ENCODE data around the gene C4BPA.

C4BPA gene

GRCh38 chr1:207077012-207077411, 27.0 kb upstream of the C4BPA start:
- DNase-seq (ENCODE audit: low read depth, low spot score) = no peak

- DNase-seq (ENCODE audit: low read depth, low spot score) = peak; percentile 51
Measured at GRCh38 chr1:207077470-207078377, 26.3 kb upstream of the C4BPA start.

DNA sequence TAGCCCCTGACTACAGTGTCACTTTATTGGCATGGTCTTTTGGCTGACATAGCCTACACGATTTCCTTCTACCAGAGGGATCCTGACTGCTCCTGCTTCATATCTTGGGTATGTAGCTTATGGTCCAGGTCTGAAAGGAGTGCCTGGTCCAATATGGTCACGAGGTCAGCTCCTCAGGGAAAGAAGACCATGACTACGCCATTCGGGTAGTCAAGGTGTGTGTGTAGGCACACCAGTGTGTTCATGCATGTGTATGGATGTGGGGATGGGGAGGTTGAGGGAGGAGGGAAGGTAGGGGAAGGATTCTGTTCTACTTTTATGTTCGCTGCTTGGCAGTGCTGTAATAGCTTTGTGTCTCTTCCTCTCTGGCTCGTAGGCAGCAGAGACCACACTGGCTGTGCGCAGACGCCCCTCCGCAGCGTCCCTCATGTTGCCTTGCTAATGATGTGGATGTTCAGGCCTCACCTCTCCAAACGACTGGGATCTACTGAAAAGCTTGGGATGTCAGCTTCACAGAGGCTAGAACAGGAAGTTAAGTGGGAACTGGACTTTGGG, 25.4 kb upstream of the C4BPA start:
- DNase-seq (ENCODE audit: low read depth, low spot score) = no peak

- no peak for DNase-seq (ENCODE audit: low read depth, low spot score)
Measured at GRCh38 chr1:207079706-207080241, 24.3 kb upstream of the C4BPA start.

- DNase-seq (ENCODE audit: low read depth, low spot score) = no peak
Measured at GRCh38 chr1:207081088-207081487, 22.9 kb upstream of the C4BPA start.

- no peak for DNase-seq (ENCODE audit: low read depth, low spot score)
Measured at GRCh38 chr1:207081806-207082205, 22.2 kb upstream of the C4BPA start.

DNA sequence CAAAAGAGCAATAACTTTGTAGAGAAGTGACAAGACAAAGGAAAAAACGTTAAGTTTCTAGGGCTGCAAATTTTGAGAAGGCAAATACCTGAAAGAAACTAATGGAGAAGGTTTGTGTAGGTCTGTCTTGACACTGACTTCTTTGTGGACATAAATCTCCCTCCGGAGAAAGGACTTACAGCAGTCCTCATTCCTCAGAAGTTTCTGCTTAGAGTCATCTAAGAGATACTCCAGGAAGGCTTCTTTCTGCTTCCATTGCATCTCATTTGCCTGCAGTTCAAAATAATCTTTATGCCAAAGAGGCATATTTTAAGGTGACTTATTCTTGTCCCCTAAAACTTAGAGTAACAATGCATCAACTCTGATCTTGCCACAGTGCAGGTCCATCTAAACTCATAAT, 19.8 kb upstream of the C4BPA start:
- DNase-seq (ENCODE audit: low read depth, low spot score) = no peak

- no peak for DNase-seq (ENCODE audit: low read depth, low spot score)
Measured at GRCh38 chr1:207084701-207085180, 19.3 kb upstream of the C4BPA start.

- no peak for DNase-seq (ENCODE audit: low read depth, low spot score)
Measured at GRCh38 chr1:207085887-207086286, 18.1 kb upstream of the C4BPA start.

DNA sequence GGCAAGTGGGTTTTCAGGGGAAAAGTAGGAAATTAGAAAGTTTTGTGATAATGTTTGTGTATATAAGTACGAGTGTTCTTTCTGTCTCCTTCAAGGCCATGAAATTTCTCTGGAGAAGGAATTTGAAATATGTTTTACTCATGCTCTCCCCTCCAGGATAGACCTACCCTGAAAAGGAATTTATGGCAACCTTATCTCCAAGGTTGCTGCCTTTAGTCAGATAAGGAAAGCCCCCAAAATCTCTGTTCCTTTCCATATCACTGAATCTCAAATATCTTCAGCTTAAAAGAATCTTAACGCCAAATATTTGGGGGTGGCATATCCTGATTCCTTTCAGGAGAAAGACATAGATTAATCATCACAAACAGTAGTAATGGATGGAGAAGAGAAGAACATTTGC, 15.9 kb upstream of the C4BPA start:
- no peak for DNase-seq (ENCODE audit: low read depth, low spot score)

DNA sequence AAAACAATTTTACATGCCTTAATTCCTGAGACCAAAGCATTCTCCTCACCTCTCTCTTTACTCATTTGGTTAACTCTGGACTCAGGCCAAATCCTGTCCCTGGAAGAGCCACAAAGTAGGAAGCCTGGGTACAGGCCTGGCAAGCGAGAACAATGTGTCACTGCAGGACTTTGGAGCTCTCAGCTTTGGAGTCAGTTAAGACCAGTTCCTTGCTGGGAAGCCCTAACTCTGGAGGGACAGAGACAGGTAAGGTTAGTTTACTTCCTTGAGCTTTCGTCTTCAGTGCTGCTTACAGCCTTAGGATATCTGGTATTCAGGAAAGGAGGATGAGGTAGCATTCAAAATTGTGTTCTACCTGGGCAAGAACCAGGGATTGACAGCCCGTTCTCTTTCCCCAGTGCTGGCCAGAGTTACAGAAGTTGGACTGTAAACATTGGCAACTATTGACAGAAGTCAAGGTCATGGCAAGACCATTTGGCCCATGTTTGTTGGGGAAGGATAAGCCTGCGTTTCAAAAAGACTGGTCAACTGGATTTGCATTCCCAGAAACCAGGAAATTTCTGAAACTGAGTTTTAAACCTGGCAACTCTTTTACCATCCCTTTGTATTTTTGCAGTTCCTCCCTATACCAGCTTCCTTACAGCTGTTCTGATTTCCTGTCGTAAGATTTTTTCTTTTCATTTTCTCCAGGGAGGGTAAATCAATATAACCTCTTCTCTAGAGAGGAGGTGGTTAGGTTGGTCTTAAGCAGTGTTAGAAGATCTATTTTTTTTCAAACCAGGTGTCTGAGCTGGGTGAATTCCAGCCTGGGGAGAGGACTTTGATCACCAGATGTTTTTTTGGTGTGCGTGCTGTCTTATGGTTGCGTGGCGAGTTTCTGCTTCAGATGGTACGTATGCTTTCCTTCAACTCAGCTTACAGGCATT, 15.1 kb upstream of the C4BPA start, which contains the start of gene C4BPB:
C4BPB (plus strand) TSS at position 160 of the 926 bp plus-strand sequence; CDS start at position 832, 672 bp downstream.
- DNase-seq (ENCODE audit: low read depth, low spot score) = no peak

DNA sequence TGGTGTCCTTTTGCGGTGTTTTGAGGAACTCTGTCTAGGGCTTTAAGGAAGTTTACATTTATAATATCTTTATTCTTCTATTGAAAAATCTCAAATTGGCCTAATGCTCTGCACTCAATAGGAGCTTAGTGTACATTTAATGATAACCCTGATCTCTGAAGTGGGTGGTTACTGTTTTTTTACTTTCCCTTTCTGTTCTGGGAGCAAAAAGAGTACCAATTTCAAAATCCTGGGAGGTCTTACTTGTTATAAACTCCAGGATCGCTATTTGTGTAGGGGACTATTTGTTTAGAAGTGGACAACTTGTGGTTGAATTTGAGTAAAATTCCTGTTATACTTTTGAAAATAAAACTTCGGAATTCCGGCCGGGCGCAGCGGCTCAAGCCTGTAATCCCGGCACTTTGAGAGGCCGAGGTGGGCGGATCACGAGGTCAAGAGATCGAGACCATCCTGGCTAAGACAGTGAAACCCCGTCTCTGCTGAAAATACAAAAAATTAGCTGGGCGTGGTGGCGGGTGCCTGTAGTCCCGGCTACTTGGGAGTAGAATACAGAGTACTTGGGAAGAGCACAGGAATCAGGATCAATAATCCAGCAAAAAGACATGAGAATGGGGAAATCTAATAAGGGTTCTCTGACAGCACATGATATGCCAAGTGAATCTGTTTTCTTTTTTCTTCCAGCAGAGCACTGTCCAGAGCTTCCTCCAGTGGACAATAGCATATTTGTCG, 14.2 kb upstream of the C4BPA start:
- no peak for DNase-seq (ENCODE audit: low read depth, low spot score)

- no peak for DNase-seq (ENCODE audit: low read depth, low spot score)
Measured at GRCh38 chr1:207091200-207091908, 12.7 kb upstream of the C4BPA start.

DNA sequence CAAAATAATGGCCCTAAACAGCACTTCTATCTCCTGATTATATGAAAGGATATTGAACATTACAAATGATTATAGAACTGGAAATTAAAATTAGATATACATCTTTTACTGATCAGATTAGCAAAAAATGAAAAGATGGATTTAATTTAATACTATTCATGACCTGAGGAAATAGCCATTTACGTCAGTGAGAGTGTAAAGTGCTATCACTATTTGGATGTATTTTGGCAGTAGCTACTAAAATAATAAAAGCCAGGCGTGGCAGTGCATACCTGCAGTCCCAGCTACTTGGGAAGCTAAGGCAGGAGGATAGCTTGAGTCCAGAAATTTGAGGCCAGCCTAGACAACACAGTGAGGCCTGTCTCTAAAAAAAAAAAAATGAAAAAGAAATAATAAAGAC, 10.1 kb upstream of the C4BPA start:
- DNase-seq (ENCODE audit: low read depth, low spot score) = no peak

GRCh38 chr1:207097871-207098324, 6.1 kb upstream of the C4BPA start:
- DNase-seq (ENCODE audit: low read depth, low spot score) = no peak

GRCh38 chr1:207101720-207102119, 2.3 kb upstream of the C4BPA start:
- no peak for DNase-seq (ENCODE audit: low read depth, low spot score)

GRCh38 chr1:207102146-207102545, 1.9 kb upstream of the C4BPA start:
- DNase-seq (ENCODE audit: low read depth, low spot score) = no peak

DNA sequence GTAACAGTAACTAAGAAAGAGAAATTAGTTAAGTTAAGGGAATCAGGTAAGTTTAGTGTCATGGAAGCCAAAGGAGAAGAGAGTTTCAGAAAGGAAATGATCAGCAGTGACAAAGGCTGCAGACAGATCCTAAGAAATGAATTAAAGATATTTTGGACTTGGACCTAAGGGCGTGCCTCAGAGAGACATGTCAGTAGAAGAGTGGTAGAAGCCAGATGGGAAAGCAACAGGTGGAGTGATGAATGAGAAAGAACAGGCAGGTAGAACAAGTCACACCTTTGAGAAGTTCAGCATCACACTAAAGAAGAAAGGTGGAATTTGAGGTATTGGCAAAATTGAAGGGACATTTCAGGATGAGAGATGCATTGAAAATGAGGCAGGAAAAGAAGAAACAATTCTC, 1.4 kb upstream of the C4BPA start:
- no peak for DNase-seq (ENCODE audit: low read depth, low spot score)

DNA sequence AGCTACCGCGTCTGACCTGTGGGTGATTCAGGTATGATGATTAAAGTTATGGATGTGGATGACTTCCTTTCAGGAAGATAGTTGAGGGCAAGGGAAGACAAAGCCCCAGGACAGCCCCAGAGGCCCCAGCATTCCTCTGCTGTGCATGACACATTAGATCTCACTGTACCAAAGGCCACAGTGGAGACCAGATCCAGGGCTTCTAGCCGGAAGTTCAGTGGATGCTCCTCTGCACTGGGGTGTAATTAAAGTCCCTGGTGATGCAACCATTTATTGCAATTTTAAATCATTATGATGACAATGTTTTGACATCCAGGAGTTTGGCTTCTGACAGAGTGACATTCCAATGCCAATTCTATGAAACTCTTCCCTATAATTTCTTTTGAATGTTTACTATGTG, 5.0 kb downstream of the C4BPA start:
- no peak for DNase-seq (ENCODE audit: low read depth, low spot score)

DNA sequence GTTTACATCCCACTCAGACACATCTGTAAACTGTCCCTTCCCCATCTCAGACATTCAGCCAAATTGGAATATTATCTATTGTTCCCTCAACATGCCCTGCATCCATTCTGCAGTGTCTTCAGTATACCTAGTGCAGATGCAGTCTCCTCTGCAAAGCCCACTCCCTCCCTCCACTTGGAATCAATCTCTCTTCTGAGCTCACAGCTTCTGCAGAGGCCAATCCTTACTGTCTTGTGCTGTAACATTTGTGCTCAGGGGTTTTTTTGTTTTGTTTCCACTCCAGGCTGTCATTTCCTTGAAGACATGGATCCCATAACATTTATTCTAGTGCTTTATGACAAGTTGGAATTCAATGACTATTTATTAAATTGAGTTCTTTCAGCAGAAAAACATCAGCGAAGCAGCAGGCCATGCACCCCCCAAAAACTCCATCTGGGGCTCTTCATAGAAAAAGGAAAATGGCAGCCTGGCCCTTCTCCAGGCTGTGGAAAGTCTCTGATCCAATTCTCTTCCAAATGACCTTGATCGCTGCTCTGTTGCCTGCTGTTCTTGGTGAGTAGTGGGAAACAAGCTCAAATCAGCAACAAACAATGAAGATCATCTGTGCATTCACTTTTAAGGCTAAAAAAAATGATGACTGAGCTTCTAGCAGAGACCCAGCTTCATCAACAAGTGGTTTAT, 8.7 kb downstream of the C4BPA start:
- no peak for DNase-seq (ENCODE audit: low read depth, low spot score)

Measured in smooth muscle cell of the brain vasculature (primary cell).